Smooth muscle cell (in vitro differentiated cells): ENCODE measurements around the gene PDHA1. TPM values are rescaled to one million over a fixed set of nuclear protein-coding genes. Genes with fewer than 3 reads are reported as not detected.

Experiments
- DNase-seq: peaks from one replicate; lab custom pipeline; 2025; ENCODE audit not compliant: unreplicated experiment; lab: John Stamatoyannopoulos, UW
- H2AFZ ChIP-seq: fragments of 200-600 bp; sonication (generic); 2 replicates; pipeline ENCODE4 v1.6.0; 2016; ENCODE audit warnings: antibody characterized with exemption, low read depth, mild to moderate bottlenecking
- H3F3A ChIP-seq: fragments of 200-600 bp; sonication (generic); 2 replicates; pipeline ENCODE4 v1.6.0; 2017; ENCODE audit warnings: antibody characterized with exemption, low read depth
- H3K27ac ChIP-seq: fragments of 200-600 bp; sonication (generic); 2 replicates; pipeline ENCODE4 v1.5.1; 2016; ENCODE audit warnings: low read depth, mild to moderate bottlenecking
- H3K27me3 ChIP-seq: fragments of 200-600 bp; sonication (generic); 2 replicates; pipeline ENCODE4 v1.6.1; 2016; ENCODE audit warnings: low read depth, mild to moderate bottlenecking
- H3K36me3 ChIP-seq: fragments of 200-600 bp; sonication (generic); 2 replicates; pipeline ENCODE4 v1.5.1; 2016; ENCODE audit warnings: low read depth
- H3K4me1 ChIP-seq: fragments of 200-600 bp; sonication (generic); 2 replicates; pipeline ENCODE4 v1.5.1; 2016; ENCODE audit warnings: low read depth
- H3K4me2 ChIP-seq: fragments of 200-600 bp; sonication (generic); 2 replicates; pipeline ENCODE4 v1.6.0; 2016; ENCODE audit warnings: mild to moderate bottlenecking
- H3K4me3 ChIP-seq: fragments of 200-600 bp; sonication (generic); 2 replicates; pipeline ENCODE4 v1.5.1; 2016; ENCODE audit warnings: mild to moderate bottlenecking
- H3K79me2 ChIP-seq: fragments of 200-600 bp; sonication (generic); 2 replicates; pipeline ENCODE4 v1.6.0; 2016; ENCODE audit warnings: low read depth, mild to moderate bottlenecking
- H3K9ac ChIP-seq: fragments of 200-600 bp; sonication (generic); 2 replicates; pipeline ENCODE4 v1.6.0; 2016; ENCODE audit warnings: low read depth
- H3K9me3 ChIP-seq: fragments of 200-600 bp; sonication (generic); replicated peaks from 2 replicates; pipeline ENCODE4 v1.5.1; 2016; ENCODE audit warnings: low read depth
- H4K20me1 ChIP-seq: fragments of 200-600 bp; sonication (generic); 2 replicates; pipeline ENCODE4 v1.6.0; 2016; ENCODE audit warnings: low read depth
- CTCF ChIP-seq: fragments of 200-600 bp; sonication (generic); IDR thresholded peaks from 2 replicates; pipeline ENCODE4 v1.5.1; 2017; ENCODE audit warnings: borderline replicate concordance, mild to moderate bottlenecking, antibody characterized with exemption; ENCODE audit not compliant: insufficient read depth, poor library complexity, severe bottlenecking
- WGBS: methylation state at CpG from one replicate; pipeline ENCODE4 v1.1.7; 2016; ENCODE audit warnings: low lambda C conversion rate; 5-methylcytosine and 5-hydroxymethylcytosine counted together
- polyA plus RNA-seq: library from polyadenylated mRNA; unstranded; fragments of >200 nt; fragmentation: Nextera tagmentation; extraction: Ambion mirVana; gene quantifications from 2 replicates; pipeline ENCODE4 v1.2.1, GENCODE V29; 2016
- total RNA-seq: library from RNA; depleted of rRNA; stranded (reverse); fragments of >200 nt; gene quantifications from 2 replicates; pipeline ENCODE4 v1.2.3, GENCODE V29; 2014

PDHA1 gene
- total and polyA plus RNA-seq, 2 experiments from 2014 or later = 121 to 222 TPM

DNA sequence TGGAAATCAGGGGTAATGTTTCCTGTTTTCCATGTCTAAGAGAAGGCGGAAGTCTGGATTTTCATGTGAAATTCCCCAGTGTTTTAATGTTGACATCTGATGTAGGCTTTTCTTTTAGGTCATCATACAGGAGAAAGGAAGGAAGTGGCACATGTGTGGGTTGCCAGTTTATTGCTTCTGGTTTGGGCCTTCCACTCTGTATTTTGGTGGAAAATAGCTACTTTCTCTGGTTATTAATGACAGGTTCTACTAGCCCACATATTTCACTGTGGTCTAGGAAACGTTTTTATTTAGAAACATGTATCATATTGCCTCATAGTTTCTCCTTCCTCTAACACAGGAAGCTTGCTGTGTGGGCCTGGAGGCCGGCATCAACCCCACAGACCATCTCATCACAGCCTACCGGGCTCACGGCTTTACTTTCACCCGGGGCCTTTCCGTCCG, 7.2 kb downstream of the PDHA1 start:
- no peak for TF ChIP-seq CTCF
- H3K9ac ChIP-seq = no peak overlapping the region
- H3K36me3 ChIP-seq = no peaks in the 10 kb centered on the region
- H3F3A ChIP-seq = no peaks in the 10 kb centered on the region
- H3K27ac ChIP-seq = no peak overlapping the region
- no peaks in the 10 kb centered on the region for H3K9me3 ChIP-seq
- H3K4me1 ChIP-seq = no peaks in the 10 kb centered on the region
- H3K4me3 ChIP-seq = no peak overlapping the region
- peaks cover 14% of the 10 kb centered on the region for H3K79me2 ChIP-seq
- no peaks in the 10 kb centered on the region for H3K27me3 ChIP-seq
- DNase-seq = no peak
- H3K4me2 ChIP-seq = no peak overlapping the region
- no peak overlapping the region for H2AFZ ChIP-seq
- H4K20me1 ChIP-seq = peaks cover 33% of the 10 kb centered on the region
- WGBS = 81% methylated on average over 8 of the region's 8 CpGs

GRCh38 chrX:19354625-19355024, 10.9 kb downstream of the PDHA1 start:
- no peak for TF ChIP-seq CTCF
- 90% methylated on average over 6 of the region's 6 CpGs for WGBS
- no peaks in the 10 kb centered on the region for H3K36me3 ChIP-seq
- H3K4me1 ChIP-seq = no peaks in the 10 kb centered on the region
- H3K9ac ChIP-seq = no peak overlapping the region
- H3K27ac ChIP-seq = no peak overlapping the region
- H3K27me3 ChIP-seq = no peaks in the 10 kb centered on the region
- DNase-seq = no peak
- H2AFZ ChIP-seq = no peak overlapping the region
- no peaks in the 10 kb centered on the region for H3K79me2 ChIP-seq
- no peaks in the 10 kb centered on the region for H3K9me3 ChIP-seq
- no peak overlapping the region for H3K4me3 ChIP-seq
- no peaks in the 10 kb centered on the region for H4K20me1 ChIP-seq
- no peaks in the 10 kb centered on the region for H3F3A ChIP-seq
- H3K4me2 ChIP-seq = no peak overlapping the region

- H3K4me2 ChIP-seq = no peak overlapping the region
- H3K79me2 ChIP-seq = no peaks in the 10 kb centered on the region
- no peak overlapping the region for H2AFZ ChIP-seq
- no peaks in the 10 kb centered on the region for H3K36me3 ChIP-seq
- no peak overlapping the region for H3K9ac ChIP-seq
- H3F3A ChIP-seq = no peaks in the 10 kb centered on the region
- TF ChIP-seq CTCF = no peak
- H3K9me3 ChIP-seq = no peaks in the 10 kb centered on the region
- no peak overlapping the region for H3K27ac ChIP-seq
- H3K4me1 ChIP-seq = no peaks in the 10 kb centered on the region
- DNase-seq = no peak
- H3K27me3 ChIP-seq = no peaks in the 10 kb centered on the region
- WGBS = 78% methylated on average over 7 of the region's 7 CpGs
- no peaks in the 10 kb centered on the region for H4K20me1 ChIP-seq
- no peak overlapping the region for H3K4me3 ChIP-seq
Measured at GRCh38 chrX:19358521-19358920, 14.8 kb downstream of the PDHA1 start.

DNA sequence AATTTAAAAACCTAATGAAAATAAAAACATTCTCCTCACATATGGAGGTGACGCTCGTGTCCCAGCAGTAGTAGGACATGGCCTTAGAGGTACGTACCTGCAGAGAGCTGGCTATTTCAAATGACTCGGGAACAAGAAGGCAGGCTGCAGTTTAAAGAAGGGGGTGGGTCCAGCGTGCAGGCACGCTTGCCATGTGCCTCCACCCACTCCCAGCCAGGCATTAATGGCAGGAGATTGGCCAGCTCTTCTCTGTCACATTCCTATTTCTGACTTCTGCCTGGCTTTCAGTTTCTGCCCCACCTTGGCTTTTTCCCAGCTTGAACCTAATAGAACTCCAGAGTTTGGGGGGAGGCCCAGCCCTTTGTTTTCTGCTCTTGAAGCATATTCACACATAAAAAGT, 17.2 kb downstream of the PDHA1 start:
- H3K4me1 ChIP-seq = no peaks in the 10 kb centered on the region
- no peak overlapping the region for H2AFZ ChIP-seq
- TF ChIP-seq CTCF = no peak
- no peak for DNase-seq
- no peaks in the 10 kb centered on the region for H4K20me1 ChIP-seq
- no peak overlapping the region for H3K27ac ChIP-seq
- no peaks in the 10 kb centered on the region for H3K36me3 ChIP-seq
- no peak overlapping the region for H3K4me3 ChIP-seq
- H3K9me3 ChIP-seq = no peaks in the 10 kb centered on the region
- 66% methylated on average over 6 of the region's 6 CpGs for WGBS
- no peaks in the 10 kb centered on the region for H3K79me2 ChIP-seq
- H3K27me3 ChIP-seq = no peaks in the 10 kb centered on the region
- no peak overlapping the region for H3K4me2 ChIP-seq
- no peaks in the 10 kb centered on the region for H3F3A ChIP-seq
- no peak overlapping the region for H3K9ac ChIP-seq
